Measurements from ENCODE around the gene DBP. TPM values are rescaled to one million over a fixed set of nuclear protein-coding genes. Genes with fewer than 3 reads are reported as not detected.
"Not testable (repeated sequence)": the region's sequence is repeated elsewhere in the genome, so short reads cannot be mapped to it uniquely, and the experiment has no call there.

The DBP gene
- total and polyA plus RNA-seq, 4 donors, result 6.8 to 16.8 (median 9.8) TPM

DNA sequence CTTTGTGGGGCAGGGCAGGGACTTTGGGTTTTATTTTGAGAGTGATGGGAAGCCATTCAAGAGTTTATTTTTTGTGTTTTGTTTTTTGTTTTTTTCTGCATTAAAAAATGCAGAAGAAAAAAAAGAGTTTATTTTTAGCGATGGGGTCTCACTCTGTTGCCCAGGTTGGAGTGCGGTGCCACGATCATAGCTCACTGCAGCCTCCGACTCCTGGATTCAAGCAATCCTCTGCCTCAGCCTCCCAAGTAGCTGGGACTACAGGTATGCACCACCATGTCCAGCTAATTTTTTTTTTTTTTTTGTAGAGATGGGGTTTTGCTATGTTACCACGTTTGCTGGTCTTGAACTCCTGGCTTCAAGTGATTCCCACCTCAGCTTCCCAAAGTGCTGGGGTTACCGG lies 21.3 kb upstream of the DBP start:
- 95 to 97% methylated on average over 6 of the region's 6 CpGs for WGBS, 2 donors
- no peak overlapping the region for H3K9ac ChIP-seq (ENCODE audit: insufficient read depth in 1 of 2, low read length in 2 of 2)
- no peak overlapping the region for H3K27ac ChIP-seq (ENCODE audit: low read depth in 1 of 2, low read length in 1 of 2)
- peaks cover 0 to 7% (median 0%) of the 10 kb centered on the region in 5 donors for H3K4me1 ChIP-seq (ENCODE audit: control insufficient read depth in 5 of 5, insufficient read depth in 5 of 5, low read length in 5 of 5)
- H3K9me3 ChIP-seq (ENCODE audit: control insufficient read depth in 4 of 4, insufficient read depth in 3 of 4, low read length in 3 of 4), result no peaks in the 10 kb centered on the region
- H3K27me3 ChIP-seq (ENCODE audit: control insufficient read depth in 3 of 3, insufficient read depth in 3 of 3, low read length in 2 of 3), result no peaks in the 10 kb centered on the region
- TF ChIP-seq CTCF (IDR thresholded peaks at IDR 0.05; ENCODE audit: control extremely low read depth, extremely low read depth), result no peak
- no peak for DNase-seq
- no peaks in the 10 kb centered on the region for H3K36me3 ChIP-seq (ENCODE audit: control insufficient read depth in 4 of 4, insufficient read depth in 4 of 4, low read length in 4 of 4)
- no peak for ATAC-seq (ENCODE audit: insufficient read depth, low FRiP score)
- H3K4me3 ChIP-seq, result no peak overlapping the region

DNA sequence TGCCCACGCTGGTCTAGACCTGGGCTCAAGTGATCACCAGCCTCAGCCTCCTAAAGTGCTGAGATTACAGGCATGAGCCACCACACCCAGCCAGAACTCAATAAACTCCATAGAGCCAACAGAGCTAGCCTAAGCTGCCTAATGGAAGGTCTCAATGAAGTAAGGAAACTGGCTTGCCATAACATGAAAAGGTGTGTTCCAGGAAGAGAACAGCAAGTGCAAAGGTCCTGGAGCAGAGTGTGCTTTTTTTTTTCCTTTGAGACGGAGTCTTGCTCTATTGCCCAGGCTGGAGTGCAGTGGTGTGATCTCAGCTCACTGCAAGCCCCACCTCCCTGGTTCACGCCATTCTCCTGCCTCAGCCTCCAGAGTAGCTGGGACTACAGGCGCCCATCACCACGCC lies 20.6 kb upstream of the DBP start:
- ATAC-seq (ENCODE audit: insufficient read depth, low FRiP score); H3K27ac ChIP-seq (ENCODE audit: low read depth in 1 of 2, low read length in 1 of 2); H3K36me3 ChIP-seq (ENCODE audit: control insufficient read depth in 4 of 4, insufficient read depth in 4 of 4, low read length in 4 of 4); H3K27me3 ChIP-seq (ENCODE audit: control insufficient read depth in 3 of 3, insufficient read depth in 3 of 3, low read length in 2 of 3); DNase-seq; H3K9me3 ChIP-seq (ENCODE audit: control insufficient read depth in 4 of 4, insufficient read depth in 3 of 4, low read length in 3 of 4); H3K9ac ChIP-seq (ENCODE audit: insufficient read depth in 1 of 2, low read length in 2 of 2); H3K4me3 ChIP-seq; H3K4me1 ChIP-seq (ENCODE audit: control insufficient read depth in 5 of 5, insufficient read depth in 5 of 5, low read length in 5 of 5): not testable (repeated sequence)
- 94 to 97% methylated on average over 5 of the region's 5 CpGs for WGBS, 2 donors

- WGBS, 2 donors, result 58 to 63% methylated on average over 16 of the region's 16 CpGs
- no peak for TF ChIP-seq CTCF (IDR thresholded peaks at IDR 0.05; ENCODE audit: control extremely low read depth, extremely low read depth)
- Histone ChIP-seq H3K36me3 (ENCODE audit: control insufficient read depth in 4 of 4, insufficient read depth in 4 of 4, low read length in 4 of 4) (no peaks in the 10 kb centered on the region), H3K4me3 (no peak overlapping the region), H3K9ac (ENCODE audit: insufficient read depth in 1 of 2, low read length in 2 of 2) (no peak overlapping the region), H3K27me3 (ENCODE audit: control insufficient read depth in 3 of 3, insufficient read depth in 3 of 3, low read length in 2 of 3) (no peaks in the 10 kb centered on the region), H3K27ac (ENCODE audit: low read depth in 1 of 2, low read length in 1 of 2) (no peak overlapping the region), H3K4me1 (ENCODE audit: control insufficient read depth in 5 of 5, insufficient read depth in 5 of 5, low read length in 5 of 5) (peaks cover 0 to 7% (median 0%) of the 10 kb centered on the region in 5 donors), H3K9me3 (ENCODE audit: control insufficient read depth in 4 of 4, insufficient read depth in 3 of 4, low read length in 3 of 4) (no peaks in the 10 kb centered on the region)
- ATAC-seq (ENCODE audit: insufficient read depth, low FRiP score) (no peak), DNase-seq (peak in 1 of 3 donors; percentile 20)
Measured at GRCh38 chr19:48656840-48657474, 19.8 kb upstream of the DBP start.

DNA sequence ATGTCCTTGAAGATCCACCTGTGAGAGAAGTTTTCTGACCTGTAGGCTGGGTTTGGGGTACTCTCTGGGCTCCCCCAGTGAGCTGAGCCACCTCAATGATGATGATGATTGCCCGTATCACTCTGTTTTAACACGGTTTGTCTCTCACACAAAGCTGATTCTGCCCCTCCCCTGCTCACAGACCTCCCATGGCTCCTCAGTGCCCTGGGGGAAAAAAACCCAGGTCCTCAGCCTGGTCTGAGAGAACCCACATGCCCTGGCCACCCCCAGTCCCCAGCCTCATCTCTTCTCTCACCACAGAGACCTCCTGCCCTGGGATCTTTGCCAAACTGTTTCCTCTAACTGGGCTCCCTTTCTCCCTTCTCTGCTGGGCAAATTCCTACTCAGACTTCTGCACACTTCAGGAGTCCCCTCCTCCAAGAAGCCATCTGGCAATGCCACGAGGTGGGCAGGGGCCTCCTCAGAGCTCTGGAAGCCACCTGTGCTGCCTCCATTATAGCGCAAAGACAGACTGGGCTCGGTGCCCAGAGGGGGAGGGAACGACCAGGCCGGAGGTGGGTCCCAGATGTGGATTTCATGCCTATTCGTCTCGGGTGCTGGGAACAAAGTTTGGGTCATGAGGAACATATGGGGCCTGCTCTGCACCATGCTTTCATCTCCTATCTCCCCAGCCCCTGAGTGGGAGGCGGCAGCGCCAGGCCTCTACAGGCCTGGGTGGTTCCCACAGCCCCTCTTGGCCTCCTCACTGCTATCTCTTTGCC lies 17.3 kb upstream of the DBP start:
- H3K9ac ChIP-seq (ENCODE audit: insufficient read depth in 1 of 2, low read length in 2 of 2), result no peak overlapping the region
- H3K27me3 ChIP-seq (ENCODE audit: control insufficient read depth in 3 of 3, insufficient read depth in 3 of 3, low read length in 2 of 3), result no peaks in the 10 kb centered on the region
- no peak overlapping the region for H3K27ac ChIP-seq (ENCODE audit: low read depth in 1 of 2, low read length in 1 of 2)
- H3K4me1 ChIP-seq (ENCODE audit: control insufficient read depth in 5 of 5, insufficient read depth in 5 of 5, low read length in 5 of 5), result peaks cover 0 to 6% (median 0%) of the 10 kb centered on the region in 5 donors
- no peak overlapping the region for H3K4me3 ChIP-seq
- no peaks in the 10 kb centered on the region for H3K9me3 ChIP-seq (ENCODE audit: control insufficient read depth in 4 of 4, insufficient read depth in 3 of 4, low read length in 3 of 4)
- TF ChIP-seq CTCF (IDR thresholded peaks at IDR 0.05; ENCODE audit: control extremely low read depth, extremely low read depth), result no peak
- H3K36me3 ChIP-seq (ENCODE audit: control insufficient read depth in 4 of 4, insufficient read depth in 4 of 4, low read length in 4 of 4), result no peaks in the 10 kb centered on the region
- DNase-seq, result peak; percentile 4 to 41 (median 37)
- no peak for ATAC-seq (ENCODE audit: insufficient read depth, low FRiP score)
- 48 to 53% methylated on average over 11 of the region's 11 CpGs for WGBS, 2 donors
